Measurements from ENCODE around the gene TTLL11. TPM values are rescaled to one million over a fixed set of nuclear protein-coding genes. Genes with fewer than 3 reads are reported as not detected.

TTLL11 gene
- total RNA-seq, 2 experiments from 2014 or later = 3.3 to 6.9 TPM

- Histone ChIP-seq H3K4me1 (ENCODE audit: insufficient read depth, low read length, poor library complexity, severe bottlenecking) (peaks cover 9% of the 10 kb centered on the region), H3K4me2 (ENCODE audit: low read length) (no peak overlapping the region), H3K79me2 (ENCODE audit: insufficient read depth, low read depth, low read length) (no peaks in the 10 kb centered on the region), H2AFZ (ENCODE audit: low read length) (no peak overlapping the region), H3K9me2 (ENCODE audit: insufficient read depth, low read length) (no peaks in the 10 kb centered on the region), H3K9me3 (ENCODE audit: low read length) (no peaks in the 10 kb centered on the region), H4K20me1 (ENCODE audit: insufficient read depth, low read length) (no peaks in the 10 kb centered on the region), H3K4me3 (ENCODE audit: low read depth, low read length, poor library complexity, severe bottlenecking) (no peak overlapping the region), H3K27ac (ENCODE audit: low read depth, low read length, poor library complexity, severe bottlenecking) (no peak overlapping the region), H3K36me3 (ENCODE audit: insufficient read depth, low read length) (no peaks in the 10 kb centered on the region)
- BruUV-seq (replicated peaks) = no TSS peak
- POLR2A ChIA-PET = interaction anchor here (0.8 kb wide), 1 partner anchor 12 kb away, joined by 5 read pairs; no protein-coding TSS in a partner anchor
- CTCF ChIA-PET (ENCODE audit: unreplicated experiment) = no interaction called here
- DNase-seq (ENCODE audit: low spot score) = no peak
- intact Hi-C loops (cut with micrococcal nuclease; ENCODE audit: unreplicated experiment) = no loop called here
- TF ChIP-seq CTCF (conservative IDR thresholded peaks at IDR 0.05; ENCODE audit: low read length) (no peak), EZH2phosphoT487 (IDR thresholded peaks at IDR 0.05; ENCODE audit: borderline replicate concordance, low read depth, low read length) (no peak)
These were observed 228.0 kb downstream of the TTLL11 start for GRCh38 chr9:121865060-121865459.

GRCh38 chr9:121863955-121864354 lies 229.2 kb downstream of the TTLL11 start:
- Histone ChIP-seq H3K79me2 (ENCODE audit: insufficient read depth, low read depth, low read length) (no peaks in the 10 kb centered on the region), H3K9me2 (ENCODE audit: insufficient read depth, low read length) (no peaks in the 10 kb centered on the region), H3K9me3 (ENCODE audit: low read length) (no peaks in the 10 kb centered on the region), H3K27ac (ENCODE audit: low read depth, low read length, poor library complexity, severe bottlenecking) (no peak overlapping the region), H3K36me3 (ENCODE audit: insufficient read depth, low read length) (no peaks in the 10 kb centered on the region), H3K4me2 (ENCODE audit: low read length) (no peak overlapping the region), H2AFZ (ENCODE audit: low read length) (no peak overlapping the region), H3K4me3 (ENCODE audit: low read depth, low read length, poor library complexity, severe bottlenecking) (no peak overlapping the region), H4K20me1 (ENCODE audit: insufficient read depth, low read length) (no peaks in the 10 kb centered on the region), H3K4me1 (ENCODE audit: insufficient read depth, low read length, poor library complexity, severe bottlenecking) (peaks cover 16% of the 10 kb centered on the region)
- no peak for DNase-seq (ENCODE audit: low spot score)
- POLR2A ChIA-PET = interaction anchor here (1.0 kb wide), 1 partner anchor 9 kb away, joined by 3 read pairs; no protein-coding TSS in a partner anchor
- CTCF ChIA-PET (ENCODE audit: unreplicated experiment) = no interaction called here
- no TSS peak for BruUV-seq (replicated peaks)
- TF ChIP-seq EZH2phosphoT487 (IDR thresholded peaks at IDR 0.05; ENCODE audit: borderline replicate concordance, low read depth, low read length) (no peak), CTCF (conservative IDR thresholded peaks at IDR 0.05; ENCODE audit: low read length) (no peak)
- intact Hi-C loops (cut with micrococcal nuclease; ENCODE audit: unreplicated experiment) = no loop called here

- ChIA-PET CTCF (ENCODE audit: unreplicated experiment) (no interaction called here), POLR2A (interaction anchor here (1.0 to 1.2 kb wide), 2 partner anchors 8 to 24 kb away, joined by 4 to 5 read pairs; no protein-coding TSS in a partner anchor)
- intact Hi-C loops (cut with micrococcal nuclease; ENCODE audit: unreplicated experiment) = no loop called here
These were observed 230.5 kb downstream of the TTLL11 start for GRCh38 chr9:121862371-121863332.

More at GRCh38 chr9:121862371-121863332, 230.5 kb downstream of the TTLL11 start:
- no TSS peak for BruUV-seq (replicated peaks)
- no peak for TF ChIP-seq CTCF (conservative IDR thresholded peaks at IDR 0.05; ENCODE audit: low read length)
- no peak for TF ChIP-seq EZH2phosphoT487 (IDR thresholded peaks at IDR 0.05; ENCODE audit: borderline replicate concordance, low read depth, low read length)
- Histone ChIP-seq H3K27ac (ENCODE audit: low read depth, low read length, poor library complexity, severe bottlenecking) (no peak overlapping the region), H4K20me1 (ENCODE audit: insufficient read depth, low read length) (no peaks in the 10 kb centered on the region), H2AFZ (ENCODE audit: low read length) (no peak overlapping the region), H3K9me2 (ENCODE audit: insufficient read depth, low read length) (no peaks in the 10 kb centered on the region), H3K36me3 (ENCODE audit: insufficient read depth, low read length) (no peaks in the 10 kb centered on the region), H3K4me2 (ENCODE audit: low read length) (no peak overlapping the region), H3K79me2 (ENCODE audit: insufficient read depth, low read depth, low read length) (no peaks in the 10 kb centered on the region), H3K9me3 (ENCODE audit: low read length) (no peaks in the 10 kb centered on the region), H3K4me3 (ENCODE audit: low read depth, low read length, poor library complexity, severe bottlenecking) (no peak overlapping the region), H3K4me1 (ENCODE audit: insufficient read depth, low read length, poor library complexity, severe bottlenecking) (peaks cover 22% of the 10 kb centered on the region)
- DNase-seq (ENCODE audit: low spot score) = no peak
